Heart left ventricle (tissue), 13 donors: Measurements from ENCODE around the gene MCM3AP.

ENCODE experiments used
- POLR2A ChIP-seq, 2 donors: fragments of 450-650 bp; IDR thresholded peaks; one replicate each; pipeline ENCODE4 v1.6.1; 2017; ENCODE audit warnings: antibody characterized with exemption in 2 of 2, mild to moderate bottlenecking in 2 of 2, moderate library complexity in 2 of 2
- TF ChIP-seq, protein P1 (sequence below), 12 donors: fragments of 200-600 bp; sonication (generic) in 4 of 12; IDR thresholded peaks; one replicate each; pipeline versions ENCODE4 v1.5.0 to v1.8.0; 2018 to 2022; ENCODE audit warnings: antibody characterized with exemption in 12 of 12, mild to moderate bottlenecking in 5 of 12
- donor health status: ischemic (EF 13 %, LVEDD 7.1; RV severe dilation, severe dysfunction).
- donor health status: DM: no; HTN: yes; CAD: no.
- donor health status: DM: no; HTN: no; CAD: no.
- donor health status: ischemic (EF 25% LVEDD 6.9; RV normal size, moderate dysfunction).
- donor health status: ischemic (EF 25% LVEDD 5.7; RV mildly dilated, moderate dysfunction).
- donor health status: ischemic (EF 35%, LVEDD 5.7; RV mildly dilated, moderate dysfunction).
- donor health status: nonischemic (EF 11% LVEDD 7.7; RV severe dilation, severe dysfunction).
- donor health status: DM: yes; HTN: yes; CAD: no.
- donor health status: PGD.
- donor health status: ischemic (EF 29% LVEDD 5.4; RV normal size, mild dysfunction).
- donor health status: nonischemic (EF 23%, LVEDD 6.1; RV moderate dilation, normal function).

DNA sequence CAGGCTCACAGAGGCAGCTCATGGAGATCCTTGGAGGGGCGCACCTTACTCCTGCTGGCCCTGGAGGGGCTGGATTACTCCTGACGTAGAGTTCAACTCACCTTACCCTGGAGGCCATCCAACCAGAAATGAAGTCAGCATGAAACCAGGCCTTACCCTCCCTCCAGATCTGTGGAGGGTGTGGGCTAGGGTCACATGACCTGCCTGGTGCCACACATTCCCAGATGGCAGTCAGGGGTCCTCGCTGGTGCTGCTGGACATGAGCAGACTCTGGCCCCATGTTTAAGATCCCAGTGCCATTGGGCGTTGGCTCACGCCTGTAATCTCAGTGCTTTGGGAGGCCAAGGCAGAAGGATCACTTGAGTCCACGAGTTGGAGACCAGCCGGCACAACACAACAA is 33.8 kb upstream of the MCM3AP start:
- TF ChIP-seq, protein P1, sequence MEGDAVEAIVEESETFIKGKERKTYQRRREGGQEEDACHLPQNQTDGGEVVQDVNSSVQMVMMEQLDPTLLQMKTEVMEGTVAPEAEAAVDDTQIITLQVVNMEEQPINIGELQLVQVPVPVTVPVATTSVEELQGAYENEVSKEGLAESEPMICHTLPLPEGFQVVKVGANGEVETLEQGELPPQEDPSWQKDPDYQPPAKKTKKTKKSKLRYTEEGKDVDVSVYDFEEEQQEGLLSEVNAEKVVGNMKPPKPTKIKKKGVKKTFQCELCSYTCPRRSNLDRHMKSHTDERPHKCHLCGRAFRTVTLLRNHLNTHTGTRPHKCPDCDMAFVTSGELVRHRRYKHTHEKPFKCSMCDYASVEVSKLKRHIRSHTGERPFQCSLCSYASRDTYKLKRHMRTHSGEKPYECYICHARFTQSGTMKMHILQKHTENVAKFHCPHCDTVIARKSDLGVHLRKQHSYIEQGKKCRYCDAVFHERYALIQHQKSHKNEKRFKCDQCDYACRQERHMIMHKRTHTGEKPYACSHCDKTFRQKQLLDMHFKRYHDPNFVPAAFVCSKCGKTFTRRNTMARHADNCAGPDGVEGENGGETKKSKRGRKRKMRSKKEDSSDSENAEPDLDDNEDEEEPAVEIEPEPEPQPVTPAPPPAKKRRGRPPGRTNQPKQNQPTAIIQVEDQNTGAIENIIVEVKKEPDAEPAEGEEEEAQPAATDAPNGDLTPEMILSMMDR (IDR thresholded peaks at IDR 0.05): no peak
- TF ChIP-seq POLR2A (IDR thresholded peaks at IDR 0.05): no peak
